IPS-20b (cell line): ENCODE data around the gene CSAG1.
"Not testable (repeated sequence)": the region's sequence is repeated elsewhere in the genome, so short reads cannot be mapped to it uniquely, and the experiment has no call there.

Experiments
- H3K27ac ChIP-seq: one replicate; pipeline ENCODE4 v1.5.1; 2013; ENCODE audit warnings: low read length
- H3K27me3 ChIP-seq: 2 replicates; pipeline ENCODE4 v1.6.1; 2013; ENCODE audit warnings: mild to moderate bottlenecking, low read length, inconsistent platforms; ENCODE audit not compliant: insufficient read depth
- H3K36me3 ChIP-seq: 2 replicates; pipeline ENCODE4 v1.6.1; 2013; ENCODE audit warnings: low read depth, mild to moderate bottlenecking, inconsistent platforms, low read length, moderate library complexity; ENCODE audit not compliant: insufficient read depth
- H3K4me1 ChIP-seq: 2 replicates; pipeline ENCODE4 v1.6.1; 2013; ENCODE audit warnings: mild to moderate bottlenecking, control low read depth, inconsistent platforms, low read length, moderate library complexity; ENCODE audit not compliant: insufficient read depth
- H3K4me3 ChIP-seq: 2 replicates; pipeline ENCODE4 v1.5.1; 2013; ENCODE audit warnings: mild to moderate bottlenecking, low read length, inconsistent platforms
- H3K9ac ChIP-seq: 2 replicates; pipeline ENCODE4 v1.6.1; 2013; ENCODE audit warnings: low read depth, mild to moderate bottlenecking, inconsistent platforms, low read length, moderate library complexity
- H3K9me3 ChIP-seq: 2 replicates; pipeline ENCODE4 v1.6.1; 2013; ENCODE audit warnings: mild to moderate bottlenecking, low read depth, low read length, inconsistent platforms; ENCODE audit not compliant: insufficient read depth

CSAG1 gene

DNA sequence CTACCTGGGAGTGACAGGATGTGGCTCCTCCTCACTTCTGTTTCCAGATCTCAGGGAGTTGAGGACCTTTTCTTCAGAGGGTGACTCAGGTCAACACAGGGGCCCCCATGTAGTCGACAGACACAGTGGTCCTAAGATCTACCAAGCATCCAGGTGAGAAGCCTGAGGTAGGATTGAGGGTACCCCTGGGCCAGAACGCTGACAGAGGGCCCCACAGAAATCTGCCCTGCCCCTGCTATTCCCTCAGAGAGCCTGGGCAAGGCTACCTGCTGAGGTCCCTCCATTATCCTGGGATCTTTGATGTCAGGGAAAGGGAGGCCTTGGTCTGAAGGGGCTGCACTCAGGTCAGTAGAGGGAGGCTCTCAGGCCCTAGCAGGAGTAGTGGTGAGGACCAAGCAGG lies 1.6 kb upstream of the CSAG1 start:
- Histone ChIP-seq H3K27ac (no peak overlapping the region), H3K9ac (no peak overlapping the region), H3K36me3 (no peaks in the 10 kb centered on the region), H3K9me3 (no peaks in the 10 kb centered on the region), H3K4me3 (no peak overlapping the region), H3K27me3 (no peaks in the 10 kb centered on the region), H3K4me1 (no peaks in the 10 kb centered on the region)

DNA sequence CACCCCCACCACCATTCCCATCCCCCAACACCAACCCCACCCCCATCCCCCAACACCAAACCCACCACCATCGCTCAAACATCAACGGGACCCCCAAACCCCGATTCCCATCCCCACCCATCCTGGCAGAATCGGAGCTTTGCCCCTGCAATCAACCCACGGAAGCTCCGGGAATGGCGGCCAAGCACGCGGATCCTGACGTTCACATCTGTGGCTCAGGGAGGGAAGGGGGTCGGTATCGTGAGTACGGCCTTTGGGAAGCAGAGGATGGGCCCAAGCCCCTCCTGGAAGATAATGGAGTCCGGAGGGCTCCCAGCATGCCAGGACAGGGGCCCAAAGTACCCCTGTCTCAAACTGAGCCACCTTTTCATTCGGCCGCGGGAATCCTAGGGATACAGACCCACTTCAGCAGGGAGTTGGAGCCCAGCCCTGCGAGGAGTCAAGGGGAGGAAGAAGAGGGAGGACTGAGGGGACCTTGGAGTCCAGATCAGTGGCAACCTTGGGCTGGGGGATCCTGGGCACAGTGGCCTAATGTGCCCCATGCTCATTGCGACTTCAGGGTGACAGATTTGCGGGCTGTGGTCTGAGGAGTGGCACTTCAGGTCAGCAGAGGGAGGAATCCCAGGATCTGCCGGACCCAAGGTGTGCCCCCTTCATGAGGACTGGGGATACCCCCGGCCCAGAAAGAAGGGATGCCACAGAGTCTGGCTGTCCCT lies 780 bp upstream of the CSAG1 start:
- H3K9ac ChIP-seq, H3K4me3 ChIP-seq, H3K9me3 ChIP-seq, H3K36me3 ChIP-seq, H3K4me1 ChIP-seq, H3K27ac ChIP-seq, H3K27me3 ChIP-seq: not testable (repeated sequence)

- Histone ChIP-seq H3K36me3 (no peaks in the 10 kb centered on the region), H3K27me3 (no peaks in the 10 kb centered on the region), H3K4me3 (no peak overlapping the region), H3K9me3 (no peaks in the 10 kb centered on the region), H3K9ac (no peak overlapping the region), H3K27ac (no peak overlapping the region), H3K4me1 (no peaks in the 10 kb centered on the region)
Observed at GRCh38 chrX:152725409-152725808, 8.1 kb downstream of the CSAG1 start.

GRCh38 chrX:152713815-152714787 lies 19.4 kb downstream of the CSAG1 start, which contains the start of gene MAGEA2B:
TSS of gene MAGEA2B (plus strand) at chrX:152714628. CDS start at chrX:152717107, 2,479 bp downstream.
- not testable (repeated sequence) for H3K36me3 ChIP-seq, H3K4me3 ChIP-seq, H3K27ac ChIP-seq, H3K27me3 ChIP-seq, H3K9ac ChIP-seq, H3K9me3 ChIP-seq, H3K4me1 ChIP-seq

DNA sequence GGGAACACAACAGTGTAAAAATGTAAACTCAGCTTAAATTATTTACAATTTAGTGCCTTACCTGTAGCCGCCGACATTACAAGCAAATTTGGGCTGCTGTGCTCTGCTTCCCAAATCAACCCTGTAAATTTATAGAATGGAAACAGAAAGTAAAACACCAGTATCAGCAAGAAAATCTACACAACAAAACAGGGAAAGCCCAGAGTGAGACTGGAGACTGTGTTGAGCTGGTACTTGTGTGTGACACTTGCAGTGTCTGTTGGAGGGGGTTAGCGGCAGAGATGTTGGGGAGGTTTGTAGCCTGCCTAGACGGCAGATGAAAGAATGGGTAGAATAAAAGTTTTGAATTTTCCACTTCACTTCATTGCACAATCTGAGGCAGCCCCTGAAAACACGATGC lies 20.3 kb downstream of the CSAG1 start:
- not testable (repeated sequence) for H3K27me3 ChIP-seq, H3K9me3 ChIP-seq, H3K4me1 ChIP-seq, H3K36me3 ChIP-seq, H3K27ac ChIP-seq, H3K4me3 ChIP-seq, H3K9ac ChIP-seq

DNA sequence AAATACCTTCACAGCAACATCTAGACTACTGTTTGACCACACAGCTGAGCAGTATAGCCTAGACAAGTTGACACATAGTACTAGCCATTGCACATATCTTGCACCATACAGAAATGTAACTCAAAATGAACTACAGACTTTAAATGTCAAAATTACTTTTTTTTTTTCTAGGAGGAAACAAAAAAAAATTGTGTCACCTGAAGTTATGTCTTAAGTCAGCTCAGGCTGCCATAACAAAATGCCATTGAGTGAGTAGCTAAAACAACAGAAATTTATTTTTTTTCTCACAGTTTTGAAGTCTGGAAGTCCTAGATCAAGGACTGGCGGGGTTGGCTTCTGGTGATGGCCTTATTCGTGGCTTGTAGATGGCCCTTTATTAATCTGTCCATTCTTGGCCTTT lies 24.3 kb downstream of the CSAG1 start, which contains the start of gene CSAG2:
Gene CSAG2 (minus strand): TSS at position 101 of the 400 bp plus-strand sequence. CDS start 161 bp downstream, outside the sequence.
- H3K9me3 ChIP-seq, H3K27ac ChIP-seq, H3K4me1 ChIP-seq, H3K4me3 ChIP-seq, H3K27me3 ChIP-seq, H3K9ac ChIP-seq, H3K36me3 ChIP-seq: not testable (repeated sequence)

GRCh38 chrX:152706500-152706899 lies 27.0 kb downstream of the CSAG1 start:
- H3K9ac ChIP-seq, H3K36me3 ChIP-seq, H3K9me3 ChIP-seq, H3K27ac ChIP-seq, H3K4me3 ChIP-seq, H3K4me1 ChIP-seq, H3K27me3 ChIP-seq: not testable (repeated sequence)

DNA sequence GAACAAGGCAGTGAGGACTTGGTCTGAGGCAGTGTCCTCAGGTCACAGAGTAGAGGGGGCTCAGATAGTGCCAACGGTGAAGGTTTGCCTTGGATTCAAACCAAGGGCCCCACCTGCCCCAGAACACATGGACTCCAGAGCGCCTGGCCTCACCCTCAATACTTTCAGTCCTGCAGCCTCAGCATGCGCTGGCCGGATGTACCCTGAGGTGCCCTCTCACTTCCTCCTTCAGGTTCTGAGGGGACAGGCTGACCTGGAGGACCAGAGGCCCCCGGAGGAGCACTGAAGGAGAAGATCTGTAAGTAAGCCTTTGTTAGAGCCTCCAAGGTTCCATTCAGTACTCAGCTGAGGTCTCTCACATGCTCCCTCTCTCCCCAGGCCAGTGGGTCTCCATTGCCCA lies 33.1 kb downstream of the CSAG1 start:
- not testable (repeated sequence) for H3K27ac ChIP-seq, H3K9ac ChIP-seq, H3K4me1 ChIP-seq, H3K27me3 ChIP-seq, H3K4me3 ChIP-seq, H3K9me3 ChIP-seq, H3K36me3 ChIP-seq

- not testable (repeated sequence) for H3K36me3 ChIP-seq, H3K9me3 ChIP-seq, H3K9ac ChIP-seq, H3K4me1 ChIP-seq, H3K27ac ChIP-seq, H3K4me3 ChIP-seq, H3K27me3 ChIP-seq
Observed at GRCh38 chrX:152697952-152698931, 35.3 kb downstream of the CSAG1 start, which contains the start of gene MAGEA3. TSS of gene MAGEA3 (plus strand) at chrX:152698794. CDS start at chrX:152700833, 2,039 bp downstream.

- not testable (repeated sequence) for H3K27ac ChIP-seq, H3K27me3 ChIP-seq, H3K4me1 ChIP-seq, H3K36me3 ChIP-seq, H3K9me3 ChIP-seq, H3K4me3 ChIP-seq, H3K9ac ChIP-seq
Observed at GRCh38 chrX:152681012-152681411, 52.5 kb downstream of the CSAG1 start.
